Kidney (tissue), 14 donors: ENCODE measurements around the gene LINGO3. TPM values are rescaled to one million over a fixed set of nuclear protein-coding genes. Genes with fewer than 3 reads are reported as not detected.
A peak's percentile ranks its signal among the peaks of the same experiment; 100 is the strongest.
"Not testable (repeated sequence)": the region's sequence is repeated elsewhere in the genome, so short reads cannot be mapped to it uniquely, and the experiment has no call there.

ENCODE experiments used
- DNase-seq, 5 donors: peaks; one replicate each; pipeline ENCODE4 v3.0.0-alpha.2; 2013 to 2020
- FAIRE-seq: peaks from 2 replicates; lab custom pipeline; 2012; peaks lifted over from hg19 to GRCh38; lab: Jason Lieb, UNC
- H3K27ac ChIP-seq, 2 donors: one replicate each; pipeline ENCODE4 v1.7.0; 2013; ENCODE audit warnings: low read depth in 2 of 2, low read length in 2 of 2, inconsistent platforms in 1 of 2
- H3K27me3 ChIP-seq: one replicate; pipeline ENCODE4 v1.7.1; 2013; ENCODE audit warnings: low read length, inconsistent platforms; ENCODE audit not compliant: control insufficient read depth, insufficient read depth
- H3K36me3 ChIP-seq, 3 donors: one replicate each; pipeline versions ENCODE4 v1.7.0 to v1.7.1; 2013; ENCODE audit warnings: low read length in 3 of 3, control low read depth in 1 of 3, inconsistent platforms in 1 of 3; ENCODE audit not compliant: insufficient read depth in 3 of 3, control insufficient read depth in 2 of 3
- H3K4me1 ChIP-seq, 3 donors: one replicate each; pipeline versions ENCODE4 v1.7.0 to v1.7.1; 2013; ENCODE audit warnings: low read length in 3 of 3, inconsistent platforms in 1 of 3, low read depth in 1 of 3; ENCODE audit not compliant: control insufficient read depth in 2 of 3, insufficient read depth in 2 of 3
- H3K4me3 ChIP-seq, 3 donors: one replicate each; pipeline versions ENCODE4 v1.7.0 to v1.8.1; 2013; ENCODE audit warnings: low read length in 3 of 3, control low read depth in 1 of 3, inconsistent platforms in 1 of 3
- H3K9ac ChIP-seq, 3 donors: one replicate each; pipeline versions ENCODE4 v1.7.0 to v1.7.1; 2013; ENCODE audit warnings: low read length in 3 of 3, control low read depth in 1 of 3, inconsistent platforms in 1 of 3
- H3K9me3 ChIP-seq, 3 donors: one replicate each; pipeline versions ENCODE4 v1.7.0 to v1.7.1; 2013; ENCODE audit warnings: low read length in 3 of 3, control low read depth in 1 of 3, inconsistent platforms in 1 of 3; ENCODE audit not compliant: control insufficient read depth in 2 of 3, insufficient read depth in 1 of 3
- intact Hi-C: fragments of 100-400 bp; cut with DNase I; formaldehyde crosslinking; loops from one replicate; pipeline ENCODE4 v1.11.1; 2022
- polyA plus RNA-seq: library from polyadenylated mRNA; stranded (reverse); fragments of 350-450 nt; fragmentation: Illumina TruSeq; extraction: RNeasy Lipid Tissue Mini Kit (QIAGEN cat#74804); gene quantifications from one replicate; pipeline ENCODE4 v1.2.3, GENCODE V29; 2014; ENCODE audit warnings: low read depth, low replicate concordance; ENCODE audit not compliant: insufficient read depth
- total RNA-seq: library from RNA; stranded (reverse); fragmentation: NEBNext Ultra II Directional; extraction: Animal tissue kit (Norgen Biotek cat#: 25700); gene quantifications from one replicate; pipeline ENCODE4 v1.2.1, GENCODE V29; 2021
- TF ChIP-seq, protein P1 (sequence below): IDR thresholded peaks from 3 replicates; pipeline ENCODE4 v1.5.1; 2012; ENCODE audit warnings: mild to moderate bottlenecking, moderate library complexity, borderline replicate concordance; ENCODE audit not compliant: insufficient read depth; ENCODE audit errors: extremely low read depth
- donor health status: control.
- donor health status: control.
- donor health status: control.
- donor health status: control.
- donor health status: control.
- donor health status: DM: yes; HTN: yes; CAD: no.
- donor health status: Normal renal cell carcinoma (clear cell type).

LINGO3 gene
- total and polyA plus RNA-seq, 2 donors from 2014 or later, result 0.09 TPM; not detected in 1

- Histone ChIP-seq H3K4me3 (peak within 1 kb of the TSS in 2 of 3 donors; percentile 25 to 29), H3K27ac (peak within 1 kb of the TSS in 1 of 2 donors; percentile 36)
These were observed 25.7 kb downstream of the LINGO3 start, which contains the start of gene PEAK3 for GRCh38 chr19:2282062-2282861. Gene PEAK3 (minus strand): TSS chr19:2282175. CDS start chr19:2280931, 1,244 bp downstream.

GRCh38 chr19:2281265-2282061 is 26.5 kb downstream of the LINGO3 start:
- intact Hi-C loops, H3K27ac ChIP-seq, H3K4me1 ChIP-seq, FAIRE-seq, DNase-seq, H3K36me3 ChIP-seq, H3K27me3 ChIP-seq, H3K9me3 ChIP-seq: not testable (repeated sequence)
- Histone ChIP-seq H3K4me3 (peak overlapping the region in 2 of 3 donors; percentile 25 to 29), H3K9ac (peak overlapping the region in 1 of 3 donors; percentile 12)

More at GRCh38 chr19:2282062-2282861, 25.7 kb downstream of the LINGO3 start, which contains the start of gene PEAK3:
- TF ChIP-seq, protein P1, sequence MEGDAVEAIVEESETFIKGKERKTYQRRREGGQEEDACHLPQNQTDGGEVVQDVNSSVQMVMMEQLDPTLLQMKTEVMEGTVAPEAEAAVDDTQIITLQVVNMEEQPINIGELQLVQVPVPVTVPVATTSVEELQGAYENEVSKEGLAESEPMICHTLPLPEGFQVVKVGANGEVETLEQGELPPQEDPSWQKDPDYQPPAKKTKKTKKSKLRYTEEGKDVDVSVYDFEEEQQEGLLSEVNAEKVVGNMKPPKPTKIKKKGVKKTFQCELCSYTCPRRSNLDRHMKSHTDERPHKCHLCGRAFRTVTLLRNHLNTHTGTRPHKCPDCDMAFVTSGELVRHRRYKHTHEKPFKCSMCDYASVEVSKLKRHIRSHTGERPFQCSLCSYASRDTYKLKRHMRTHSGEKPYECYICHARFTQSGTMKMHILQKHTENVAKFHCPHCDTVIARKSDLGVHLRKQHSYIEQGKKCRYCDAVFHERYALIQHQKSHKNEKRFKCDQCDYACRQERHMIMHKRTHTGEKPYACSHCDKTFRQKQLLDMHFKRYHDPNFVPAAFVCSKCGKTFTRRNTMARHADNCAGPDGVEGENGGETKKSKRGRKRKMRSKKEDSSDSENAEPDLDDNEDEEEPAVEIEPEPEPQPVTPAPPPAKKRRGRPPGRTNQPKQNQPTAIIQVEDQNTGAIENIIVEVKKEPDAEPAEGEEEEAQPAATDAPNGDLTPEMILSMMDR, result no peak
- no peaks in the 10 kb centered on the region for H3K4me1 ChIP-seq
- peak within 1 kb of the TSS in 1 of 3 donors; percentile 12 for H3K9ac ChIP-seq
- H3K27me3 ChIP-seq, result no peaks in the 10 kb centered on the region
- peak in 4 of 5 donors; percentile 57 to 95 (median 76) for DNase-seq
- FAIRE-seq, result no peak
- H3K9me3 ChIP-seq, result no peaks in the 10 kb centered on the region
- no peaks in the 10 kb centered on the region for H3K36me3 ChIP-seq
- intact Hi-C loops, result no loop called here

- H3K27me3 ChIP-seq, result no peaks in the 10 kb centered on the region
- TF ChIP-seq, protein P1, result no peak
- intact Hi-C loops, result no loop called here
- no peaks in the 10 kb centered on the region for H3K4me1 ChIP-seq
- no peak overlapping the region for H3K27ac ChIP-seq
- H3K9ac ChIP-seq, result no peak overlapping the region
- H3K9me3 ChIP-seq, result no peaks in the 10 kb centered on the region
- H3K4me3 ChIP-seq, result no peak overlapping the region
- FAIRE-seq (no peak), DNase-seq (no peak)
- H3K36me3 ChIP-seq, result no peaks in the 10 kb centered on the region
These were observed 27.2 kb downstream of the LINGO3 start for GRCh38 chr19:2280633-2281264.
